Measurements from ENCODE around the gene PRICKLE1.

GRCh38 chr12:42485823-42486222 lies 103.7 kb downstream of the PRICKLE1 start:
- TF ChIP-seq, protein P1, sequence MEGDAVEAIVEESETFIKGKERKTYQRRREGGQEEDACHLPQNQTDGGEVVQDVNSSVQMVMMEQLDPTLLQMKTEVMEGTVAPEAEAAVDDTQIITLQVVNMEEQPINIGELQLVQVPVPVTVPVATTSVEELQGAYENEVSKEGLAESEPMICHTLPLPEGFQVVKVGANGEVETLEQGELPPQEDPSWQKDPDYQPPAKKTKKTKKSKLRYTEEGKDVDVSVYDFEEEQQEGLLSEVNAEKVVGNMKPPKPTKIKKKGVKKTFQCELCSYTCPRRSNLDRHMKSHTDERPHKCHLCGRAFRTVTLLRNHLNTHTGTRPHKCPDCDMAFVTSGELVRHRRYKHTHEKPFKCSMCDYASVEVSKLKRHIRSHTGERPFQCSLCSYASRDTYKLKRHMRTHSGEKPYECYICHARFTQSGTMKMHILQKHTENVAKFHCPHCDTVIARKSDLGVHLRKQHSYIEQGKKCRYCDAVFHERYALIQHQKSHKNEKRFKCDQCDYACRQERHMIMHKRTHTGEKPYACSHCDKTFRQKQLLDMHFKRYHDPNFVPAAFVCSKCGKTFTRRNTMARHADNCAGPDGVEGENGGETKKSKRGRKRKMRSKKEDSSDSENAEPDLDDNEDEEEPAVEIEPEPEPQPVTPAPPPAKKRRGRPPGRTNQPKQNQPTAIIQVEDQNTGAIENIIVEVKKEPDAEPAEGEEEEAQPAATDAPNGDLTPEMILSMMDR (IDR thresholded peaks at IDR 0.05; ENCODE audit: extremely low read depth in 1 of 2, insufficient read depth in 1 of 2, low read depth in 1 of 2, low read length in 2 of 2): no peak
- TF ChIP-seq POLR2AphosphoS5 (IDR thresholded peaks at IDR 0.05; ENCODE audit: insufficient read depth, low read depth, low read length) (no peak), EZH2 (IDR thresholded peaks at IDR 0.05; ENCODE audit: borderline replicate concordance, low read depth, low read length, severe bottlenecking) (no peak), MYC (IDR thresholded peaks at IDR 0.05; ENCODE audit: low read depth, low read length) (no peak), POLR2A (IDR thresholded peaks at IDR 0.05; ENCODE audit: low read depth, low read length) (no peak), JUN (IDR thresholded peaks at IDR 0.05; ENCODE audit: borderline replicate concordance, insufficient read depth, insufficient read length, low read depth) (no peak), FOS (IDR thresholded peaks at IDR 0.05; ENCODE audit: borderline replicate concordance, insufficient read depth, low read length) (no peak)

Measured in endothelial cell of umbilical vein (primary cell).